Lower leg skin (tissue), 4 donors: ENCODE data around the gene TANK. TPM values are rescaled to one million over a fixed set of nuclear protein-coding genes. Genes with fewer than 3 reads are reported as not detected.

Experiments
- DNase-seq, 2 donors: peaks; one replicate each; pipeline ENCODE4 v3.0.0-alpha.2; 2019; ENCODE audit warnings: low spot score in 2 of 2
- H3K4me3 ChIP-seq: fragments of 200-600 bp; sonication (generic); 2 replicates; pipeline ENCODE4 v1.5.1; 2017; ENCODE audit warnings: mild to moderate bottlenecking, low read depth; ENCODE audit not compliant: poor library complexity, severe bottlenecking
- POLR2A ChIP-seq, 2 donors: fragments of 450-650 bp; IDR thresholded peaks; one replicate each; pipeline ENCODE4 v1.6.1; 2016 to 2017; ENCODE audit warnings: antibody characterized with exemption in 2 of 2, mild to moderate bottlenecking in 1 of 2, moderate library complexity in 1 of 2
- WGBS, 2 donors: methylation state at CpG; one replicate each; pipeline ENCODE4 v1.1.5; 2018; 5-methylcytosine and 5-hydroxymethylcytosine counted together
- intact Hi-C: fragments of 100-400 bp; cut with DNase I; formaldehyde crosslinking; loops from one replicate; pipeline ENCODE4 v1.15.0; 2023; ENCODE audit warnings: low total_unique reads
- total RNA-seq, 4 donors: library from RNA; depleted of rRNA; stranded (reverse); fragments of >200 nt; gene quantifications; one replicate each; pipeline ENCODE4 v1.1.0, GENCODE V29; 2016
- TF ChIP-seq, protein P1 (sequence below), 3 donors: fragments of 450-650 bp; IDR thresholded peaks; one replicate each; pipeline ENCODE4 v1.5.1; 2016; ENCODE audit warnings: antibody characterized with exemption in 3 of 3, mild to moderate bottlenecking in 3 of 3, moderate library complexity in 2 of 3

The TANK gene
- total RNA-seq, 4 donors from 2014 or later = 81.6 to 89.8 (median 88.0) TPM

DNA sequence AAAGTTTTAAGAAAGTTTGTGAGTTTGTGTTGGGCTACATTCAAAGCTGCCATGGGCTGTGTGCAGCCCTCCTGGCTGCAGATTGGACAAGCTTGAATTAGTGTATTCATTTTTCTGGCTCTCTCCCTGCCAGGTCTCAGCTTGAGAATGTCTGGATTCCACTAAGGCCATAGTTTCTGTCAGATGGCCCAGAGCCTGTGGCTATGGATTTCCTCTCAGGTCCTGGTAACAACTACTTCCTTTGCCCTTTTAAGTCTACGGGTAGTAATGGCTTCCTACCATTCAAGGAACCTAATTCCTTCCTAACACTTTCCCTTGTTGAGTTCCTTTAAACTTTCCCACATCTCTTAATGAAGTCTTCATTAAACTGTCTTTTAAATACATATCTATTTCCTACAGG lies 123.7 kb downstream of the TANK start:
- no peak for DNase-seq
- H3K4me3 ChIP-seq = no peak overlapping the region
- TF ChIP-seq, protein P1, sequence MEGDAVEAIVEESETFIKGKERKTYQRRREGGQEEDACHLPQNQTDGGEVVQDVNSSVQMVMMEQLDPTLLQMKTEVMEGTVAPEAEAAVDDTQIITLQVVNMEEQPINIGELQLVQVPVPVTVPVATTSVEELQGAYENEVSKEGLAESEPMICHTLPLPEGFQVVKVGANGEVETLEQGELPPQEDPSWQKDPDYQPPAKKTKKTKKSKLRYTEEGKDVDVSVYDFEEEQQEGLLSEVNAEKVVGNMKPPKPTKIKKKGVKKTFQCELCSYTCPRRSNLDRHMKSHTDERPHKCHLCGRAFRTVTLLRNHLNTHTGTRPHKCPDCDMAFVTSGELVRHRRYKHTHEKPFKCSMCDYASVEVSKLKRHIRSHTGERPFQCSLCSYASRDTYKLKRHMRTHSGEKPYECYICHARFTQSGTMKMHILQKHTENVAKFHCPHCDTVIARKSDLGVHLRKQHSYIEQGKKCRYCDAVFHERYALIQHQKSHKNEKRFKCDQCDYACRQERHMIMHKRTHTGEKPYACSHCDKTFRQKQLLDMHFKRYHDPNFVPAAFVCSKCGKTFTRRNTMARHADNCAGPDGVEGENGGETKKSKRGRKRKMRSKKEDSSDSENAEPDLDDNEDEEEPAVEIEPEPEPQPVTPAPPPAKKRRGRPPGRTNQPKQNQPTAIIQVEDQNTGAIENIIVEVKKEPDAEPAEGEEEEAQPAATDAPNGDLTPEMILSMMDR (IDR thresholded peaks at IDR 0.05) = no peak
- TF ChIP-seq POLR2A (IDR thresholded peaks at IDR 0.05) = no peak
- intact Hi-C loops = no loop called here
- WGBS, 2 donors = 55 to 63% methylated on average over 1 of the region's 1 CpG

Other genes with a start within 250 kb of the TANK start
- 10 to 100 TPM; 19.9 to 41.7 (median 34.1) TPM for gene PSMD14, start 148.0 kb downstream of the TANK start, total RNA-seq